HG03342 (cell line): ENCODE data around the gene DCANP1.
"Not testable (repeated sequence)": the region's sequence is repeated elsewhere in the genome, so short reads cannot be mapped to it uniquely, and the experiment has no call there.

Source experiments
- ATAC-seq: cut with Tn5 transposase; IDR thresholded peaks from one replicate; pipeline ENCODE4 v1.9.1; 2021; ENCODE audit warnings: mild to moderate bottlenecking, moderate library complexity; ENCODE audit not compliant: unreplicated experiment

DCANP1 gene

GRCh38 chr5:135447298-135447929 is at the start of gene DCANP1:
Gene DCANP1, minus strand, starts transcription at chr5:135447348. Its CDS starts 240 bp downstream, at chr5:135447108.
- no peak for ATAC-seq

DNA sequence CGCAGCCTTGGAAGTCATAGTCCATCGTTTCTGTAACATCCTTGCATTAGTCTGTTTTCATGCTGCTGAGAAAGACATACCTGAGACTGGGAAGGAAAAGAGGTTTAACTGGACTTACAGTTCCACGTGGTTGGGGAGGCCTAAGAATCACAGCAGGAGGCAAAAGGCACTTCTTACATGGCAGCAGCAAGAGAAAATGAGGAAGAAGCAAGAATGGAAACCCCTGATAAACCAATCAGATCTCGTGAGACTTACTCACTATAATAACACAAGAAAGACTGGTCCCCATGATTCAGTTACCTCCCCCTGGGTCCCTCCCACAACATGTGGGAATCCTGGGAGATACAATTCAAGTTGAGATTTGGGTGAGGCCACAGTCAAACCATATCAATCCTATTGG is 48.4 kb upstream of the DCANP1 start:
- not testable (repeated sequence) for ATAC-seq

DNA sequence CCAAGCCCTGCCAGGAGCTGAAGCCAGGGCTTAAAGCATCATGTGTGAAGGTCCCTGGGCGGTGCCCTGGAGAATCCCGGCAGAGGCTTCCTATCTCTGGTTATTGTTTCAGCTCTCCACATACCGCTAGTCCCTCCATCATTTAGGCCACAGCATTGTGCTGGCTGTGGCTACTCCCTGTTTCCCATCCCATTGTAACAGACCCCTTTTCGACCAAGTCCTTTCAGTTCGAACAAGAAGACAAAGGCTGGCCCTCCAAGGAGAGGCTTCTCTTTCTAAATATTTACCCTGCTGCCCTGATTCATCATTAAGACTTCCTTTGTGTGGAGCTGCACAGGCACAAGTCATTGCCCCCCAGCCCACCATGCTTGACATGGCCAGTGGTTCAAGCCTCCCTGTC is 47.0 kb upstream of the DCANP1 start:
- no peak for ATAC-seq

DNA sequence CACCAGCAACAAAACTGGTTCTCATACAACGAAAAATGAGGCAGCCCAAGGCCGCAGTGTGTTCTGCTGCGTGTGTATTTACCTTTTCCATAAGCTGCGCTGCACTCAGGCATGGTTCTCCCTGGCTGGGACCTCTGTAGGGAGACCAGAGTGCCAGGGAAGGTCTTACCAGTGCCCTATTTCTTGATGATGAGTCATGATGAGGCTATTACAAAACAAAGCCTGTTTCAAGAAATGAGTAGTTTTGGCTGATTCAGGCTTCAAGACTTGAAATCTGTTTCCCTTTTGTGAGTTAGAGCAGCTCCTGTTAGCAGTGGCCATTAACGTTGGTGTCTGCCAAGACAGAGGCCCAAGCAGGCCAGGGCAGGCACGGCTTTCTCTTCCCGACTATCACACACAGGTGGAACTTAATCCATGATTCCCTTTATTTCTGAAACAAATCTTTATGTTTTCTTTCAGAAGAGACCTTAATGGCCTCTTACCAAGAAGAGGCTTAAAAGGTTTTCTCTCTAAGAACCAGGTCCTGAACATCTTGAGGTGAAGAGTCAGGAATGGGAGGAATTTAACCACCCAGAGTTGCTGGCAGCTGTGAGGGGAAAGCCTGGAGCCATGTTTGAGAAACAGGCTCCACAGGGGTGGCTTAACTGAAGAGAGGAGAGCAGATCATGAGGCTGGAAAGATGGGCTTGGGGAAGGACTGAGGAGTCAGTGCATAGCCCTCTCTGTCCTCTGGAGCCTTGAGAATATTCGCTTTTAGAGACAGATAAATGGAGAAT is 46.4 kb upstream of the DCANP1 start:
- no peak for ATAC-seq

DNA sequence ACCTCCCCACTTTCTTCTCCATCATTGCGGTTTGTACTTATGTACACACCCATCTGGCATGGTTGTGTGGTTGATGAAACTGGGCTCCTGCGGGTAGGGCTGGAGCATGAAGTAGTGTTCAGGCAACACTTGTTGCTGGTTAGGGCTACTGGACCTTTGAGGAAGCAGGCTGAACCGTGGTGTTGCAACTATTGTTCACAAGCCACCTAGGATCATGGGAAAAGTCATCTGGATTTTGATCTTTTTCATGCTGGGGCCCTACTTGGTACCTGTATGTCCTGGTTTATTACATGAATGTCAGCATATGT is 45.1 kb upstream of the DCANP1 start:
- no peak for ATAC-seq

DNA sequence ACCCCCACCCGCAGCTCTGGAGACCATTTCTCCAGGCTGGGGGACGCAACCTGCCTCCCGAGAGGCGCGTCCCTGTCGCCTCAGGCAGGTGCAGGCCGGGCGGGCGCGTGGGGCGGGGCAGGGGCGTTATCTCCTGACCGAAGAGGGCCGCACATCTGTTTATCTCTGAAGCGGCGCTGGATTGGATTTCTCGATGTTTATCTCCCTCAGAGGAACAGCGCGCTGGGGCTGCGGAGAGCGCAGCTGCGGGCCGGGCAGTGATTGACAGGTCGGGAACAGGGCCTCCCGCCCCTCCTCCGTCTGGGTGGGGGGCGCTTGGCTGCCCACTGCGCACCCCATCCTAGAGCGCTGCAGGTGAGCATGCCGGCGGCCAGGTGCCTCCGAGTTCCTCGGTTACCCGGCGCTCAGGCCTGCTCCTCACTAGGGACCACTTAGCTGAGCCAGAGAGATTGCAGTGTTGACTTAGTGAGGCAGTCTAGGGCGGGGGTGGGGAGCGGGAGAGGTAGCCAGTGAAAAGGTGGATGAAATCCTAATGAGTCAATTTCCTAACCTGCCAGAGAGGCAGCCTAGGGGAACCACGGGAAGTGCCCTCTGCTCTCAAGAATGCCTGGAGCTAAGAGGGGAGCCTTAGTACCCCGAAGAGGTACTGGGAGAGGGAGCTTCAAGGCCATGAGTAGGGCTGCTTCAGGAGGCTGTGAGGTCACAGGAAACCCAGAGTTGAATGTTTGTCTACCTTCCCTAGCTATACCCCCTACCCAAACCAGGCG is 44.6 kb upstream of the DCANP1 start:
- no peak for ATAC-seq

GRCh38 chr5:135491038-135491551 is 43.9 kb upstream of the DCANP1 start:
- ATAC-seq: no peak

GRCh38 chr5:135490245-135491037 is 43.3 kb upstream of the DCANP1 start:
- no peak for ATAC-seq

- ATAC-seq: no peak
These were observed 42.5 kb upstream of the DCANP1 start for GRCh38 chr5:135489466-135490244.

GRCh38 chr5:135488727-135489465 is 41.7 kb upstream of the DCANP1 start:
- ATAC-seq: no peak

GRCh38 chr5:135487839-135488514 is 40.8 kb upstream of the DCANP1 start:
- no peak for ATAC-seq

- ATAC-seq: no peak
These were observed 39.9 kb upstream of the DCANP1 start for GRCh38 chr5:135487037-135487395.

DNA sequence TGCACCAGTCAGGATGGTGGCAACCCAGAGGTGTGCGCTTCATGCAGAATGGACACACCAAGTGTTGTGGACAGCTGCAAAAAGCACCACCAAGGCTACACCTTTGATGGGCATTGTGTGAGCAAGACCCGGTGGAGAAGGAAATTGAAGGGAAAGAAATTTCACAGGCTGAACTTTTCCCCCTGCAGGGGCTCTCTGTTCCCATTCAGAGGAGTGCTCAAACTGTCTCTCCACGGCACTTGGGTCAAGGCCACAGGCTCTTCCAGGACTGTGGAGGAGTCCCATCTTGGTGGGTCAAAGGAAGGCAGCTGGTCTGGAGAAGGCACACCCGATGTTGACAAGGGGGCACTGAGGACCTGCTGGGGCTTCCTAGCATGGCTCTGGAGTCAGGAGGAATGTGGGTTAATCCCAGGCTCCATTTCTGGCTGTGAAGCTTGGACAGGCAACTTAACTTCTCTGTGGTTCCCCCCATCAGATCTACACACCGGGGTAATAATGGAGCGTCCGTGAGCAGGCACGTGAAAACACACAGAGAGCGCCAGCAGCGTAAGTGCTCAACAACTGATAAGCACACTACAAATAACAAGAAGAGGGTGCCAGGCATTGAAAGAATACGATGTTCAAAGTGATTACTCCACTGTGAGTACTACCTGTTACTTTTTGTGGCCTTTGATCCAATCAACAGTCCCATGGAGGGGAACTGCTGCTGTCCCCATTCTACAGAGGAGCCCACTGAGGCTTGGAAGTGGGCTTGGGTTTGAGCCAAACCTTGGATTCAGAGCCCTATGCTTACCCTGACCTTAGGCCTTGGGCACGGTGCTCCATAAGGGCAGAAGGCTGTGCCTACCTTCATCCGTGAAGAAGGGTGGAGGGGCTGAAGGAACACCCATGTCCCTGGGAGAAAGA is 39.2 kb upstream of the DCANP1 start:
- no peak for ATAC-seq

DNA sequence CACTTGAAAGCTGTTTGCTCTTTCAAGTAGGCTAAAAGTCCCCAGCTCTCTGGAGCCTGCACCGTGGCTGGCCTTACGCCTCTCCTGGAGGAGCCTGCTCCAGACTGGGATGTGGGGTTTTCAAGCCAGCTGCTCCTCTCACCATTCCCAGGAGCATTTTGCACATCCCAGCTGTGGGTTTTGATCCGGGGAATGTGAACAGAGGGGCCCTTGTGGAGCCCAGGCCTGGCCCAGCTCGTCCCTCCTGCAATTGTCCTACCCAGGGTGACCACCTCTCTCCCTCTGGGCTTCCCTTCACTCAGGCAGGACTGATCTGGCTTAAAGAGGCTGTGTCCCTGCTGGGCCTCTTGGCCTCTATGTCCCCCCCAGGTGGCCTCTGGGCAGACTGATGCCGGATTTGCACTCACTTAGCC is 37.5 kb upstream of the DCANP1 start:
- no peak for ATAC-seq

GRCh38 chr5:135483254-135483653 is 36.1 kb upstream of the DCANP1 start:
- ATAC-seq: no peak

GRCh38 chr5:135482381-135482933 is 35.3 kb upstream of the DCANP1 start:
- no peak for ATAC-seq

DNA sequence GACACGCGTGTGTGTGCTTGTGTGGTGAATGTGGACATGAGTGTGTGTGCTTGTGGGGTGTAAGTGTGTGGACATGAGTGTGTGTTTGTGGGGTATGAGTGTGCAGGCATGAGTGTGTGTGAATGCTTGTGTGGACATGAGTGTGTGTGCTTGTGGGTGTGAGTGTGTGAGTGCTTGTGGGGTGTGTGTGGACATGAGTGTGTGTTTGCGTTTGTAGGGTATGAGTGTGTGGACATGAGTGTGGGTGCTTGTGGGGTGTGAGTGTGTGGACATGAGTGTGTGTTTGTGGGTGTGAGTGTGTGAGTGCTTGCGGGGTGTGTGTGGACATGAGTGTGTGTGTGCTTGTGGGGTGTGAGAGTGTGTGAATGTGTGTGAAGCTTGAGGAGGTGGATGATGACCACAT is 34.8 kb upstream of the DCANP1 start:
- no peak for ATAC-seq

GRCh38 chr5:135481387-135481786 is 34.2 kb upstream of the DCANP1 start:
- no peak for ATAC-seq
